ENCODE results near the gene MTMR6. TPM values are rescaled to one million over a fixed set of nuclear protein-coding genes. Genes with fewer than 3 reads are reported as not detected.

MTMR6 gene
- total RNA-seq, 2 donors from 2014 or later, result 13.8 to 28.9 TPM

DNA sequence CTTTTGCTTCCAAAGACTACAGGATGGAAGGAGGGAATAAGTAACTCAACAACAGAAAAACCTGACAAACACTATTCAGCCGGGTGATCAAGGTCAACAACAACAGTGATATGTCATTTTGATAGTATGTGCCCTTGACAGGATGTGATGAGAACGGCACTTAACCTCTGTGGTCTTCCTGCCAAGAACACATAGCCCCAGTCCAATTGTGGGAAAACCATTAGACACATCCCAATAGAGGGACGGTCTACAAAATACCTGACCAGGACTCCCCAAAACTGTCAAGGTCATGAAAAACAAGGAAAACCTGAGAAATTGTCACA, 72.1 kb downstream of the MTMR6 start:
- Histone ChIP-seq H3K9me3 (no peaks in the 10 kb centered on the region), H3K4me3 (no peak overlapping the region), H3K4me1 (ENCODE audit: control insufficient read depth in 1 of 2, low read depth in 2 of 2) (no peaks in the 10 kb centered on the region), H3K27me3 (replicated peaks; ENCODE audit: insufficient read depth) (no peaks in the 10 kb centered on the region), H3K36me3 (no peaks in the 10 kb centered on the region), H3K27ac (no peak overlapping the region)
- DNase-seq (ENCODE audit: low spot score), result no peak
- no peak for ATAC-seq (ENCODE audit: insufficient number of reproducible peaks, low FRiP score, low read depth)
- no peak for TF ChIP-seq CTCF (IDR thresholded peaks at IDR 0.05)

GRCh38 chr13:25214491-25215252, 72.6 kb downstream of the MTMR6 start:
- H3K4me1 ChIP-seq (ENCODE audit: control insufficient read depth in 1 of 2, low read depth in 2 of 2), result no peaks in the 10 kb centered on the region
- TF ChIP-seq CTCF (IDR thresholded peaks at IDR 0.05), result no peak
- H3K27ac ChIP-seq, result no peak overlapping the region
- H3K27me3 ChIP-seq (replicated peaks; ENCODE audit: insufficient read depth), result no peaks in the 10 kb centered on the region
- H3K4me3 ChIP-seq, result no peak overlapping the region
- no peaks in the 10 kb centered on the region for H3K36me3 ChIP-seq
- DNase-seq (ENCODE audit: low spot score) (no peak), ATAC-seq (ENCODE audit: insufficient number of reproducible peaks, low FRiP score, low read depth) (no peak)
- H3K9me3 ChIP-seq, result no peaks in the 10 kb centered on the region

- no peaks in the 10 kb centered on the region for H3K9me3 ChIP-seq
- no peaks in the 10 kb centered on the region for H3K27me3 ChIP-seq (replicated peaks; ENCODE audit: insufficient read depth)
- TF ChIP-seq CTCF (IDR thresholded peaks at IDR 0.05), result no peak
- H3K4me1 ChIP-seq (ENCODE audit: control insufficient read depth in 1 of 2, low read depth in 2 of 2), result no peaks in the 10 kb centered on the region
- no peaks in the 10 kb centered on the region for H3K36me3 ChIP-seq
- no peak overlapping the region for H3K4me3 ChIP-seq
- ATAC-seq (ENCODE audit: insufficient number of reproducible peaks, low FRiP score, low read depth), result no peak
- DNase-seq (ENCODE audit: low spot score), result no peak
- H3K27ac ChIP-seq, result no peak overlapping the region
These were observed 73.6 kb downstream of the MTMR6 start for GRCh38 chr13:25213715-25214114.

GRCh38 chr13:25210842-25211569, 76.3 kb downstream of the MTMR6 start:
- H3K36me3 ChIP-seq, result no peaks in the 10 kb centered on the region
- H3K9me3 ChIP-seq, result no peaks in the 10 kb centered on the region
- no peaks in the 10 kb centered on the region for H3K4me1 ChIP-seq (ENCODE audit: control insufficient read depth in 1 of 2, low read depth in 2 of 2)
- H3K27me3 ChIP-seq (replicated peaks; ENCODE audit: insufficient read depth), result no peaks in the 10 kb centered on the region
- ATAC-seq (ENCODE audit: insufficient number of reproducible peaks, low FRiP score, low read depth) (no peak), DNase-seq (ENCODE audit: low spot score) (no peak)
- no peak overlapping the region for H3K27ac ChIP-seq
- H3K4me3 ChIP-seq, result no peak overlapping the region
- no peak for TF ChIP-seq CTCF (IDR thresholded peaks at IDR 0.05)

- no peak for ATAC-seq (ENCODE audit: insufficient number of reproducible peaks, low FRiP score, low read depth)
- Histone ChIP-seq H3K4me3 (no peak overlapping the region), H3K4me1 (ENCODE audit: control insufficient read depth in 1 of 2, low read depth in 2 of 2) (no peaks in the 10 kb centered on the region), H3K9me3 (no peaks in the 10 kb centered on the region), H3K27me3 (replicated peaks; ENCODE audit: insufficient read depth) (no peaks in the 10 kb centered on the region), H3K36me3 (no peaks in the 10 kb centered on the region), H3K27ac (no peak overlapping the region)
- no peak for TF ChIP-seq CTCF (IDR thresholded peaks at IDR 0.05)
- no peak for DNase-seq (ENCODE audit: low spot score)
These were observed 79.9 kb downstream of the MTMR6 start for GRCh38 chr13:25207291-25207810.

Data from thoracic aorta (tissue), 2 donors.